Fibroblast of the aortic adventitia (primary cell): ENCODE measurements around the gene UNC5C. TPM values are rescaled to one million over a fixed set of nuclear protein-coding genes. Genes with fewer than 3 reads are reported as not detected.

Experiments used
- DNase-seq: peaks from one replicate; pipeline ENCODE4 v3.0.0-alpha.2; 2010; ENCODE audit warnings: low read depth
- H3K4me3 ChIP-seq: 2 replicates; pipeline ENCODE4 v1.5.1; 2011; ENCODE audit warnings: low read depth, mild to moderate bottlenecking, control low read depth, low read length, moderate library complexity
- total RNA-seq: library from RNA; depleted of rRNA; stranded (reverse); fragments of >200 nt; gene quantifications from 2 replicates; pipeline ENCODE4 v1.2.3, GENCODE V29; 2012; ENCODE audit warnings: low replicate concordance
- TF ChIP-seq, protein P1 (sequence below): IDR thresholded peaks from 2 replicates; pipeline ENCODE4 v1.5.1; 2011; ENCODE audit warnings: mild to moderate bottlenecking, low read length, control low read depth, inconsistent platforms; ENCODE audit not compliant: insufficient read depth

Gene UNC5C
- total RNA-seq, 1 donor = 2.2 TPM

DNA sequence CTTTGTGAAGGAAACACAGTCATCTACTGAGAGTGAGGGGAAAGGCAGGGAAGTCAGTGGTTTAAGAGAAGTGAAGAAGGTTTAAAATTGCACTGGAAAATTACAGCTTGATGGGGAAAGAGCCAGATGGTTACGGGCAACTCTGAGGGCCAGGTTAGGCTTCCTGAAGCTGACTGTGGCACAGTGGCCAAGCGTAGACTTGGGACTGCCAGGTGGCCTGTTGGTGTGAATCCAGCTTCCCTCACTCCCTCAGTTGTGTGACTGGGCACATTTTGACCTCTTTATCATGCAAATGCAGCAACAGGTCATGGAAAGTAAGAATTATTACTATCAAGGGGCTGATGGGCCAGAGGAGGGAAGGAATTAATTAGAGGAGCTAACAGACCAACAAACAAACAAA, 390.1 kb downstream of the UNC5C start:
- DNase-seq = no peak
- TF ChIP-seq, protein P1, sequence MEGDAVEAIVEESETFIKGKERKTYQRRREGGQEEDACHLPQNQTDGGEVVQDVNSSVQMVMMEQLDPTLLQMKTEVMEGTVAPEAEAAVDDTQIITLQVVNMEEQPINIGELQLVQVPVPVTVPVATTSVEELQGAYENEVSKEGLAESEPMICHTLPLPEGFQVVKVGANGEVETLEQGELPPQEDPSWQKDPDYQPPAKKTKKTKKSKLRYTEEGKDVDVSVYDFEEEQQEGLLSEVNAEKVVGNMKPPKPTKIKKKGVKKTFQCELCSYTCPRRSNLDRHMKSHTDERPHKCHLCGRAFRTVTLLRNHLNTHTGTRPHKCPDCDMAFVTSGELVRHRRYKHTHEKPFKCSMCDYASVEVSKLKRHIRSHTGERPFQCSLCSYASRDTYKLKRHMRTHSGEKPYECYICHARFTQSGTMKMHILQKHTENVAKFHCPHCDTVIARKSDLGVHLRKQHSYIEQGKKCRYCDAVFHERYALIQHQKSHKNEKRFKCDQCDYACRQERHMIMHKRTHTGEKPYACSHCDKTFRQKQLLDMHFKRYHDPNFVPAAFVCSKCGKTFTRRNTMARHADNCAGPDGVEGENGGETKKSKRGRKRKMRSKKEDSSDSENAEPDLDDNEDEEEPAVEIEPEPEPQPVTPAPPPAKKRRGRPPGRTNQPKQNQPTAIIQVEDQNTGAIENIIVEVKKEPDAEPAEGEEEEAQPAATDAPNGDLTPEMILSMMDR = no peak
- H3K4me3 ChIP-seq = no peak overlapping the region

DNA sequence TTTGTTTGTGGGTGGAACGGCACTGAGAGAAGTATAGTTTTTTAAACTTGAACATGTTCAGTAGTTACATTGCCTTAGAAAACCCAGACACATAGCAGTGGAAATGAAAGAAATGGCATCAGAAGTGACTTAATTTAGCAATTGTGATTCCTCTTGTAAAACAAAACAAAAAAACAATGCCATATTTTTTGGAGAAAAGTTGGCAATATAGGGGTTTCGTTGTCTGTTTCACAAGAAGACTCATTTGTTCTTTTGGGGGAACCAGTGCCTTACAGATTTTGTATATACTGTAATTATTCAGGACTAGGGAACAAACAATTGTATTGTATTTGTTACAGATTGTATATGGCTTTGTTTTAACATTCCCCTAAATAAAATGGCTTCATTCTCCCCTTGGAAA, 390.7 kb downstream of the UNC5C start:
- TF ChIP-seq, protein P1 = no peak
- no peak for DNase-seq
- no peak overlapping the region for H3K4me3 ChIP-seq

- TF ChIP-seq, protein P1 = no peak
- H3K4me3 ChIP-seq = no peak overlapping the region
- no peak for DNase-seq
Observed at GRCh38 chr4:95157596-95157995, 391.2 kb downstream of the UNC5C start.

- no peak overlapping the region for H3K4me3 ChIP-seq
- TF ChIP-seq, protein P1 = no peak
- DNase-seq = no peak
Observed at GRCh38 chr4:95156452-95156765, 392.4 kb downstream of the UNC5C start.

GRCh38 chr4:95155759-95156451, 392.9 kb downstream of the UNC5C start:
- no peak overlapping the region for H3K4me3 ChIP-seq
- DNase-seq = peak; percentile 42
- TF ChIP-seq, protein P1 = peak; percentile 63

- TF ChIP-seq, protein P1 = no peak
- no peak for DNase-seq
Observed at GRCh38 chr4:95153182-95153581, 395.6 kb downstream of the UNC5C start.

DNA sequence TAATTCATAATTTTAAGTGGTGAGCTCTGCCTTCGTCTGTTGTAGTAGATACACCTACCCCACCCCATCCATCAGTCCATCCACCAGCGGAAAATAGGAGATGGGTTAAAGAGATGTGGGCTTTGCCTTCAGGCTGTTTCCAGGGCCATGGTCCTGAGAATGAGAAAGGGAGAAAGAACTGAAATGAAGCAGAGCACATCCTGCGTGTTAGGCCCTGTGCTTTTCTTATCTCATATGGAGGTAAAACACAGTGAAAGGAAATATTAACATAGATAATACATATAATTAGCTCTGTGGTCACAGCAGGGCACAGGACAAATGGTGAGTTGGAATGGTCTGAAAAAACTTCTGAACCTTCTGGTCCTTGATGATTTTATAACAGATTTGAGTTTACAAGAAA, 397.5 kb downstream of the UNC5C start:
- TF ChIP-seq, protein P1 = no peak
- H3K4me3 ChIP-seq = no peak overlapping the region
- DNase-seq = no peak

More at GRCh38 chr4:95153182-95153581, 395.6 kb downstream of the UNC5C start:
- H3K4me3 ChIP-seq = no peak overlapping the region
